Nephron progenitor cell (in vitro differentiated cells): ENCODE data around the gene CCDC197.
A peak's percentile ranks its signal among the peaks of the same experiment; 100 is the strongest.

Experiments used
- DNase-seq: peaks from one replicate; pipeline ENCODE4 v3.0.0; 2021
- H3K27ac Mint-ChIP-seq: 2 replicates; pipeline ENCODE4 v1.8.0; 2021; ENCODE audit warnings: mild to moderate bottlenecking, moderate library complexity, mixed read lengths
- H3K27me3 Mint-ChIP-seq: 2 replicates; pipeline ENCODE4 v1.8.0; 2021; ENCODE audit warnings: mild to moderate bottlenecking, low read depth, mixed read lengths; ENCODE audit not compliant: poor library complexity
- H3K36me3 Mint-ChIP-seq: 2 replicates; pipeline ENCODE4 v1.8.0; 2021; ENCODE audit warnings: low read depth, mixed read lengths
- H3K4me1 Mint-ChIP-seq: 2 replicates; pipeline ENCODE4 v1.8.0; 2021; ENCODE audit warnings: mixed read lengths
- H3K4me3 Mint-ChIP-seq: 2 replicates; pipeline ENCODE4 v1.8.0; 2021; ENCODE audit warnings: mild to moderate bottlenecking, moderate library complexity, mixed read lengths
- H3K9me3 Mint-ChIP-seq: 2 replicates; pipeline ENCODE4 v1.8.0; 2021; ENCODE audit warnings: mild to moderate bottlenecking, moderate library complexity, mixed read lengths
- TF ChIP-seq, protein P1 (sequence below): fragments of 200-600 bp; sonication (generic); IDR thresholded peaks from 2 replicates; pipeline ENCODE4 v1.5.0; 2021; ENCODE audit warnings: antibody characterized with exemption

Gene CCDC197

DNA sequence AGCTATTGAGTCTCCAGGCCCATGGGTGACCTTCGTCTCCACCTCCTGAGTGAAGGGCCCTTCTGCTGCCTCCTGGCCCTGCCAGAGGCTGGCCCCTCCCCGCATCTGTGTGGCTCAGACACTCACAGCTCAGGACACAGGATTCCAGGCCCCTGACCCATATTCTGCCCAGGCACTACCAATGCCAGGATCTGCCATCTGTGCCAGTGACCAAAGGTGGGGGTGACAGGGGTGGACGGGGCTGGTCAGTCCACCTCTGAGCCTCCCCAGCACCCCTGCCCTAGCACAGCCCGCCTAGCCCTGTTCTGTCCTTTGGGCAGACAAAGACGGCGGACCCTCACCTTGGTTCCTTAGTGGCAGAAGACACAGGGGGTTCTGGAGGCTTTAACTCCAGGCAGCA is 23.5 kb upstream of the CCDC197 start:
- no peak overlapping the region for H3K27ac Mint-ChIP-seq
- no peak overlapping the region for H3K4me3 Mint-ChIP-seq
- peaks cover 16% of the 10 kb centered on the region for H3K4me1 Mint-ChIP-seq
- DNase-seq, result no peak
- no peaks in the 10 kb centered on the region for H3K36me3 Mint-ChIP-seq
- TF ChIP-seq, protein P1, sequence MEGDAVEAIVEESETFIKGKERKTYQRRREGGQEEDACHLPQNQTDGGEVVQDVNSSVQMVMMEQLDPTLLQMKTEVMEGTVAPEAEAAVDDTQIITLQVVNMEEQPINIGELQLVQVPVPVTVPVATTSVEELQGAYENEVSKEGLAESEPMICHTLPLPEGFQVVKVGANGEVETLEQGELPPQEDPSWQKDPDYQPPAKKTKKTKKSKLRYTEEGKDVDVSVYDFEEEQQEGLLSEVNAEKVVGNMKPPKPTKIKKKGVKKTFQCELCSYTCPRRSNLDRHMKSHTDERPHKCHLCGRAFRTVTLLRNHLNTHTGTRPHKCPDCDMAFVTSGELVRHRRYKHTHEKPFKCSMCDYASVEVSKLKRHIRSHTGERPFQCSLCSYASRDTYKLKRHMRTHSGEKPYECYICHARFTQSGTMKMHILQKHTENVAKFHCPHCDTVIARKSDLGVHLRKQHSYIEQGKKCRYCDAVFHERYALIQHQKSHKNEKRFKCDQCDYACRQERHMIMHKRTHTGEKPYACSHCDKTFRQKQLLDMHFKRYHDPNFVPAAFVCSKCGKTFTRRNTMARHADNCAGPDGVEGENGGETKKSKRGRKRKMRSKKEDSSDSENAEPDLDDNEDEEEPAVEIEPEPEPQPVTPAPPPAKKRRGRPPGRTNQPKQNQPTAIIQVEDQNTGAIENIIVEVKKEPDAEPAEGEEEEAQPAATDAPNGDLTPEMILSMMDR, result no peak
- peaks cover 24% of the 10 kb centered on the region for H3K27me3 Mint-ChIP-seq
- no peaks in the 10 kb centered on the region for H3K9me3 Mint-ChIP-seq

DNA sequence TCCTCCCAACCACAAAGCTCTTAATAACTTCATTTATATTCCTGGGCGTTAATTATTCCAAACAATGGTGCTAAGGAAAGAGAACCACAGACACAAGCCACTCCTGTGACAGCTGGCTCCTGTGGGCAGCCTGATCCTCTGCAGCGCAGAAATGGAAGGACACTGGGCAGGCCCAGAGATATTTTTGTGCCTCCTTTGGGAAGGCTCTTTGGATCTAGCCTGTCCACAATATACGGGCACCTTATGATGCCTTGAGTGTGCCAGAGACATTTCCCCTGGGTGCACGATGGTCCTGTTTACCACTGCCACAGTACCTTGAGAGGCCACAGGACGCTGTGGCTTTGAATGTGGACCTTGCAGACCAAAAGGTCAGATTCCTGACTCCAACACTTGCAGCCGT is 22.8 kb upstream of the CCDC197 start:
- Mint-ChIP-seq H3K4me3 (no peak overlapping the region), H3K4me1 (peaks cover 16% of the 10 kb centered on the region), H3K36me3 (no peaks in the 10 kb centered on the region), H3K9me3 (no peaks in the 10 kb centered on the region), H3K27ac (no peak overlapping the region), H3K27me3 (peaks cover 17% of the 10 kb centered on the region)
- no peak for DNase-seq
- TF ChIP-seq, protein P1, result no peak

DNA sequence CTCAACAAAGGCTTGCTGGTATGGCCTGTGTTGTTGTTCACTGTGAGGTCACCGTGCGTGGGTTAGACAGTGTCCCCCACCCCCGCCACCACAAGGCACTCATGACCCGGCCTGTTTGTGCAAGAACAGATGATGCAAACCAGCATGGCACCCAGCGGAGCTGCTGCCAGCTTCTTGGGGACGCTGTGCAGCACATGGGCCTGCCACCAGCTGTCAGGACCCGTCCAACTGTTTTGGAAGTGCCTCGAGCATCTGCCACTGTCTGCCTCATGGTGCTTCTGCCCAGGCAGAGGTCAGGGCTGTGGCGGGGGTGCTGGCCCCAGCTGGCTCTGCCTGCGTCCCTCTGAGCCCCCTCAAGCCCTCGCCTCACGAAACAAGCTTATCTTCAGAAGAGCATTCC is 22.3 kb upstream of the CCDC197 start:
- Mint-ChIP-seq H3K4me1 (peaks cover 16% of the 10 kb centered on the region), H3K36me3 (no peaks in the 10 kb centered on the region), H3K27ac (no peak overlapping the region), H3K9me3 (no peaks in the 10 kb centered on the region), H3K4me3 (no peak overlapping the region), H3K27me3 (peaks cover 16% of the 10 kb centered on the region)
- no peak for DNase-seq
- TF ChIP-seq, protein P1, result no peak

DNA sequence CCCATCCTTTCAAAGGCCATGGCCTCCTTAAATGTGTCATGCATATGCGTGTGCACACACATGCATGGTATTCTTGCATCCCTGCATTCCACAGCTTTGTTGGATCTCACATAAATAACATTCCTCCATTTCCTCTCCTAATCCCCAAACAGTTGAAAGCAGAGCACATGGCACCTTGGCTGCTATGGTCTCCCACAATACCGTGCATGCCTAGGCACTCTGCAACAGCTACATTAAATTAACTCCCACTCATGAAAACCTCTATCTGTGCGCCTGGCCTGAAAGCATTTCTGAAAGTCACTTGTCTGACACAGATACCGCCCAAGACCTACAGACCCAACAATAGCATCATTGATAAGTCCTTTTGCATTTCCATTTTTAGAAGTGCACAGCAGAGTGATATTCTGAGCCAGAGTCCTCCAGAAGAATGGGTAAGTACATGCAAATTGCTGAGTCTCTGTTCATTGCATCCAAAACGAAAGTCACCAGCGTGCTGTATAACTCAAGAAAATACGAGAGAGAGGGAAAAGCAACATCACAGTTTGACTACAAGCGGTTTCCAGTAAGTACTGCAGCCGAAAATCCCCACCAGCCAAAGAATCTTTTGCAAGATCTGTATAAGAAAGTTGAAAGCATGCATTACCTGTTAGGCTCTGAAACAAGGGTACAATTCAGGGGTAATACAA is 21.2 kb upstream of the CCDC197 start:
- peaks cover 21% of the 10 kb centered on the region for H3K4me1 Mint-ChIP-seq
- no peaks in the 10 kb centered on the region for H3K36me3 Mint-ChIP-seq
- TF ChIP-seq, protein P1, result no peak
- H3K4me3 Mint-ChIP-seq, result no peak overlapping the region
- H3K27me3 Mint-ChIP-seq, result peaks cover 14% of the 10 kb centered on the region
- no peak overlapping the region for H3K27ac Mint-ChIP-seq
- H3K9me3 Mint-ChIP-seq, result no peaks in the 10 kb centered on the region
- no peak for DNase-seq

DNA sequence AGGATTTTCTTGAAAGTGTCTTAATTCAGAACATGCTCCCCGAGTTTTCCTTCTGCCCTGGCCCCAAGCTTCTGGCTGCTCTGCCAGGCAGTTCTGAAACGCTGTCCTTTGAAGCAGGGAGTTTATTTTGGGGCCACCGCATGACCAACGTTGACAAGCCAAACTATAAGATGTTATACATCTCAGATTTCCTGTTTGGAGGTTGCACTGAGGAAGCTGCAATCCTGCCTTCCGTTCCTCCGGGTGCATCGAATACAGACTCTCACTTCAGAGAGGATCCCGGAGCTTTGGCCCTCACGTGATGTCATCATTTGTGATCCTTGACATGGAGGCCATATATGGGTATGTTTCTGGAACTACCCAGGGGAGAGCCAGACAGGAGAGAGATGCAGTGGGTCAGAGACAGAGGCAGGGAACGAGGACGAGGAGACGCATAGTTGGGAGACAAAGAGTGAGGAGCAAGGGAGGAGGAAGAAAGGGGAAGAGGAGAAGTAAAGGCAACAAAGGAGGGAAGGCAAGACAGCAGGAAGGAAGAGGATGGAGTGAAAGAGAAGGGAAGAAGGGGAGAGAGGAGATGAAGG is 20.5 kb upstream of the CCDC197 start, which contains the start of gene ASB2:
Gene ASB2, minus strand, starts transcription at position 94 of the 581 bp plus-strand sequence. CDS start 12,031 bp downstream, outside the sequence.
- H3K4me3 Mint-ChIP-seq, result no peak within 1 kb of the TSS
- no peaks in the 10 kb centered on the region for H3K9me3 Mint-ChIP-seq
- peak within 1 kb of the TSS; percentile 2 for H3K27ac Mint-ChIP-seq
- DNase-seq, result no peak
- peaks cover 22% of the 10 kb centered on the region for H3K4me1 Mint-ChIP-seq
- TF ChIP-seq, protein P1, result no peak
- H3K27me3 Mint-ChIP-seq, result peaks cover 15% of the 10 kb centered on the region
- no peaks in the 10 kb centered on the region for H3K36me3 Mint-ChIP-seq

DNA sequence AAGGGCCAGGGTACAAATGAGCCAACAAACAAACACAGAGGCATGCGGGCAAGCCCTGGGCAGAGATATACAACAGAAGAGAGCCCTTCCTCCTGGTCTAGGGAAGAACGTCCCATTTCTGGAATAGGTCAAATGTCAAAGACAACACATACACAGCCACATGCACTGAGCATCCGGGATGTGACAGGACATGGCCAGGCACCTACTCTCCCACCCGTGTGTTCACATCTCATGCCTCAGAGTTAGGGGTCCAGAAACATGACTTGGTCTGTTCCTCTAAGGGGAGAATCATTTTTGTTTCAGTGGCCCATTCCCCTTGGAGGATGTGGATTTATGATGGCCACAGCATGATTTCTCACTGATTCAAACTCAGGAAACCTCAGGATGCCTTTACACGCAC is 19.9 kb upstream of the CCDC197 start:
- no peaks in the 10 kb centered on the region for H3K36me3 Mint-ChIP-seq
- DNase-seq, result no peak
- TF ChIP-seq, protein P1, result no peak
- peaks cover 17% of the 10 kb centered on the region for H3K27me3 Mint-ChIP-seq
- H3K9me3 Mint-ChIP-seq, result no peaks in the 10 kb centered on the region
- no peak overlapping the region for H3K4me3 Mint-ChIP-seq
- H3K4me1 Mint-ChIP-seq, result peaks cover 22% of the 10 kb centered on the region
- no peak overlapping the region for H3K27ac Mint-ChIP-seq
